Trophoblast cell (in vitro differentiated cells and primary cell): Measurements from ENCODE around the gene CFHR3.
"Not testable (repeated sequence)": the region's sequence is repeated elsewhere in the genome, so short reads cannot be mapped to it uniquely, and the experiment has no call there.

Source experiments
- DNase-seq, 2 donors: peaks; one replicate each; pipeline ENCODE4 v3.0.0-alpha.2; 2016
- H2AFZ ChIP-seq: 2 replicates; pipeline ENCODE4 v1.6.1; 2013; ENCODE audit warnings: low read length, moderate library complexity, mild to moderate bottlenecking; ENCODE audit not compliant: insufficient read depth, poor library complexity
- H2AK5ac ChIP-seq: 2 replicates; pipeline ENCODE4 v1.6.1; 2013; ENCODE audit warnings: mild to moderate bottlenecking, low read length
- H2BK120ac ChIP-seq: 2 replicates; pipeline ENCODE4 v1.6.1; 2013; ENCODE audit warnings: low read length, mild to moderate bottlenecking, moderate library complexity; ENCODE audit not compliant: insufficient read depth, poor library complexity
- H2BK12ac ChIP-seq: 2 replicates; pipeline ENCODE4 v1.6.1; 2013; ENCODE audit warnings: mild to moderate bottlenecking, low read length, moderate library complexity
- H2BK5ac ChIP-seq: 2 replicates; pipeline ENCODE4 v1.6.1; 2013; ENCODE audit warnings: low read length, low read depth, moderate library complexity, mild to moderate bottlenecking; ENCODE audit not compliant: poor library complexity
- H3K14ac ChIP-seq: 2 replicates; pipeline ENCODE4 v1.6.1; 2013; ENCODE audit warnings: mild to moderate bottlenecking, low read length
- H3K18ac ChIP-seq: 2 replicates; pipeline ENCODE4 v1.6.1; 2013; ENCODE audit warnings: mild to moderate bottlenecking, low read length
- H3K23ac ChIP-seq: 2 replicates; pipeline ENCODE4 v1.6.1; 2013; ENCODE audit warnings: low read length
- H3K27ac ChIP-seq: 2 replicates; pipeline ENCODE4 v1.5.1; 2013; ENCODE audit warnings: low read depth, mild to moderate bottlenecking, inconsistent platforms, low read length, moderate library complexity
- H3K27me3 ChIP-seq: 2 replicates; pipeline ENCODE4 v1.6.1; 2013; ENCODE audit warnings: inconsistent platforms, mild to moderate bottlenecking, low read length, moderate library complexity; ENCODE audit not compliant: insufficient read depth
- H3K36me3 ChIP-seq, 2 experiments: 1 replicate in 1 of 2; 2 replicates in 1 of 2; pipeline ENCODE4 v1.6.1; 2013; ENCODE audit warnings: low read length in 2 of 2, mild to moderate bottlenecking in 2 of 2, moderate library complexity in 1 of 2; ENCODE audit not compliant: insufficient read depth in 2 of 2, control insufficient read depth in 1 of 2
- H3K4ac ChIP-seq: 2 replicates; pipeline ENCODE4 v1.6.1; 2013; ENCODE audit warnings: low read depth, mild to moderate bottlenecking, low read length, moderate library complexity
- H3K4me1 ChIP-seq, 2 experiments: 1 replicate in 1 of 2; 2 replicates in 1 of 2; pipeline ENCODE4 v1.6.1; 2013; ENCODE audit warnings: low read length in 2 of 2, mild to moderate bottlenecking in 2 of 2, moderate library complexity in 1 of 2; ENCODE audit not compliant: insufficient read depth in 2 of 2, control insufficient read depth in 1 of 2
- H3K4me2 ChIP-seq: 2 replicates; pipeline ENCODE4 v1.6.1; 2013; ENCODE audit warnings: inconsistent platforms, mild to moderate bottlenecking, low read length, moderate library complexity
- H3K4me3 ChIP-seq: 2 replicates; pipeline ENCODE4 v1.5.1; 2013; ENCODE audit warnings: mild to moderate bottlenecking, low read depth, low read length, inconsistent platforms
- H3K79me1 ChIP-seq: one replicate; pipeline ENCODE4 v1.6.1; 2013; ENCODE audit warnings: low read length
- H3K79me2 ChIP-seq: 2 replicates; pipeline ENCODE4 v1.6.1; 2013; ENCODE audit warnings: low read length, mild to moderate bottlenecking; ENCODE audit not compliant: control insufficient read depth, insufficient read depth, poor library complexity
- H3K9ac ChIP-seq: 2 replicates; pipeline ENCODE4 v1.6.1; 2013; ENCODE audit warnings: mild to moderate bottlenecking, low read length
- H3K9me3 ChIP-seq: 2 replicates; pipeline ENCODE4 v1.6.1; 2013; ENCODE audit warnings: low read depth, mild to moderate bottlenecking, control low read depth, inconsistent platforms, low read length; ENCODE audit not compliant: insufficient read depth
- H4K12ac ChIP-seq: 2 replicates; pipeline ENCODE4 v1.6.1; 2013; ENCODE audit warnings: low read depth, mild to moderate bottlenecking, low read length, moderate library complexity
- H4K8ac ChIP-seq: 2 replicates; pipeline ENCODE4 v1.6.1; 2013; ENCODE audit warnings: low read depth, mild to moderate bottlenecking, low read length, moderate library complexity
- H4K91ac ChIP-seq: one replicate; pipeline ENCODE4 v1.6.1; 2013; ENCODE audit warnings: low read depth, mild to moderate bottlenecking, low read length, moderate library complexity
- WGBS: extraction: QIAGEN DNeasy Blood & Tissue Kit; methylation state at CpG from one replicate; pipeline ENCODE4 v1.1.7; 2013; ENCODE audit warnings: missing lambda C conversion rate; ENCODE audit not compliant: insufficient read length, insufficient coverage; ENCODE audit errors: extremely low coverage; 5-methylcytosine and 5-hydroxymethylcytosine counted together

Gene CFHR3

DNA sequence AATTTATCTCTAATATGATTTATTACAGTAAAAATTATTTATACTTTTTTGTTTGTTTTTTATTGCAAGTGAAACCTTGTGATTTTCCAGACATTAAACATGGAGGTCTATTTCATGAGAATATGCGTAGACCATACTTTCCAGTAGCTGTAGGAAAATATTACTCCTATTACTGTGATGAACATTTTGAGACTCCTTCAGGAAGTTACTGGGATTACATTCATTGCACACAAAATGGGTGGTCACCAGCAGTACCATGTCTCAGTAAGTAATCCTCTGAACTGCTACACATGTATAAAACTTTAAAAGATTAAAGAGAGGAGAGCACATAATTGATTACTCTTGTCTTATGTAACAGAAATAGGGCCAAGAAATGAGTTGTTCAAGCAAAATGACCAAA is 4.5 kb downstream of the CFHR3 start:
- Histone ChIP-seq H3K36me3 (no peaks in the 10 kb centered on the region), H2AK5ac (no peak overlapping the region), H3K9me3 (no peaks in the 10 kb centered on the region), H3K27ac (no peak overlapping the region), H2BK5ac (no peak overlapping the region), H4K91ac (no peak overlapping the region), H3K14ac (no peak overlapping the region), H3K79me1 (no peaks in the 10 kb centered on the region), H4K12ac (no peak overlapping the region), H3K4ac (no peak overlapping the region), H3K4me2 (no peak overlapping the region), H3K4me1 (no peaks in the 10 kb centered on the region), H2BK120ac (no peak overlapping the region), H2AFZ (no peak overlapping the region), H2BK12ac (no peak overlapping the region), H3K27me3 (no peaks in the 10 kb centered on the region), H4K8ac (no peak overlapping the region), H3K23ac (no peak overlapping the region), H3K9ac (no peak overlapping the region), H3K18ac (no peak overlapping the region), H3K79me2 (no peaks in the 10 kb centered on the region), H3K4me3 (no peak overlapping the region)
- DNase-seq = no peak
- no CpG with 5 or more reads among the region's 1 CpG for WGBS

GRCh38 chr1:196791252-196791651 is 16.6 kb downstream of the CFHR3 start:
- no CpG with 5 or more reads among the region's 1 CpG for WGBS
- not testable (repeated sequence) for H3K4ac ChIP-seq, H3K23ac ChIP-seq, H3K4me3 ChIP-seq, H3K9me3 ChIP-seq, H3K18ac ChIP-seq, H4K91ac ChIP-seq, H3K36me3 ChIP-seq, H3K27ac ChIP-seq, H3K4me2 ChIP-seq, H2BK5ac ChIP-seq, H3K27me3 ChIP-seq, H3K14ac ChIP-seq, H4K8ac ChIP-seq, H3K9ac ChIP-seq, H4K12ac ChIP-seq, H2AFZ ChIP-seq, H2AK5ac ChIP-seq, H3K79me2 ChIP-seq, DNase-seq, H2BK120ac ChIP-seq, H2BK12ac ChIP-seq, H3K79me1 ChIP-seq, H3K4me1 ChIP-seq

DNA sequence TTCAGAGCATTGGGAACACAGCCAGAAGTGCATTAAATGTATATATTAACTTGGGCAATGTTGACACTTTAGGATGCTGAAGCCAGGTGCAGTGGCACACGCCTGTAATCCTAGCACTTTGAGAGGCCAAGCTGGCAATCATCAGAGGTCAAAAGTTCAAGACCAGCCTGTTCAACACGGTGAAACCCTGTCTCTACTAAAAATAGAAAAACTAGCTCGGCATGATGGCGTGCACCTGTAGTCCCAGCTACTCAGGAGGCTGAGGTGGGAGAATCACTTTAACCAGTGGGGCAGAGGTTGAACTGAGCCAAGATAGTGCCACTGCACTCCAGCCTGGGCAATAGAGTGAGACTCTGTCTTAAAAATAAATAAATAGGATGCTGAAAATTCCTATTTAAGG is 19.5 kb downstream of the CFHR3 start:
- not testable (repeated sequence) for H3K23ac ChIP-seq, H4K12ac ChIP-seq, H3K9me3 ChIP-seq, H3K18ac ChIP-seq, H3K4me2 ChIP-seq, H3K36me3 ChIP-seq, H3K9ac ChIP-seq, H4K91ac ChIP-seq, H2BK12ac ChIP-seq, H3K14ac ChIP-seq, H2AK5ac ChIP-seq, H3K27ac ChIP-seq, H3K27me3 ChIP-seq, H3K79me2 ChIP-seq, H3K4ac ChIP-seq, H4K8ac ChIP-seq, H3K79me1 ChIP-seq, H2BK120ac ChIP-seq, H3K4me3 ChIP-seq, H2BK5ac ChIP-seq, H3K4me1 ChIP-seq, H2AFZ ChIP-seq, DNase-seq
- no CpG with 5 or more reads among the region's 4 CpGs for WGBS

GRCh38 chr1:196797891-196798290 is 23.3 kb downstream of the CFHR3 start:
- Histone ChIP-seq H2BK12ac (no peak overlapping the region), H3K79me2 (no peaks in the 10 kb centered on the region), H2BK5ac (no peak overlapping the region), H3K9ac (no peak overlapping the region), H3K4ac (no peak overlapping the region), H3K36me3 (no peaks in the 10 kb centered on the region), H3K18ac (no peak overlapping the region), H3K23ac (no peak overlapping the region), H3K4me1 (no peaks in the 10 kb centered on the region), H2AFZ (no peak overlapping the region), H3K79me1 (no peaks in the 10 kb centered on the region), H3K27ac (no peak overlapping the region), H3K14ac (no peak overlapping the region), H4K12ac (no peak overlapping the region), H2BK120ac (no peak overlapping the region), H3K4me2 (no peak overlapping the region), H3K4me3 (no peak overlapping the region), H4K91ac (no peak overlapping the region), H2AK5ac (no peak overlapping the region), H4K8ac (no peak overlapping the region), H3K27me3 (no peaks in the 10 kb centered on the region), H3K9me3 (no peaks in the 10 kb centered on the region)
- DNase-seq = no peak
- WGBS = no CpG with 5 or more reads among the region's 2 CpGs
